ENCODE measurements around the gene CPXM2.

- TF ChIP-seq NFIC (IDR thresholded peaks at IDR 0.05) (no peak), EGR1 (IDR thresholded peaks at IDR 0.05) (no peak), MAX (IDR thresholded peaks at IDR 0.05) (no peak)
Observed at GRCh38 chr10:123757853-123758252, 133.8 kb downstream of the CPXM2 start.

Data from Ishikawa (cell line).